ENCODE measurements around the gene KCNA3. TPM values are rescaled to one million over a fixed set of nuclear protein-coding genes. Genes with fewer than 3 reads are reported as not detected.

The KCNA3 gene
- polyA plus RNA-seq, 1 of the 3 experiments (the other 2 are of a cell fraction), result not detected

DNA sequence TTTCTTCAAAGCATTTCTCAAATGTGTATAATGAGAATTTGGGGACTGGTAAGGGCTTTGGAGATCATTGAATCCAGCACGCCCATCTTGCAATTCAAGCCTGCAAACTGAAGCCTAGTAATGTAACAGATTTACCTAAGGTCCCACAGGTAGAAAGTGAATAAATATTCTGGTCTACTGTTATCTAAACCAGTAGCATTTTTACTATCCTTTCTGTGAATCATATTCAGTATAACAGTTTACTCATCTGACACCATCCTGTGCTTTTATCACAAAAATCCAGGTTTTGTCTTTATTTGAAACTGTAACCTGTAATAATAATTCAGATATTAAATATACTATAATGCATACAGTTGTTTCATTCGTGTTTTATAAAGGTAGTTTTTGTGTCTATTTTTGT, 17.4 kb downstream of the KCNA3 start:
- Histone ChIP-seq H3K27me3 (ENCODE audit: insufficient read depth) (no peaks in the 10 kb centered on the region), H3K9ac (no peak overlapping the region), H3K4me1 (ENCODE audit: control insufficient read depth in 1 of 2, insufficient read depth in 2 of 2, low read depth in 1 of 2, low read length in 1 of 2) (no peaks in the 10 kb centered on the region), H3K4me3 (ENCODE audit: low read depth in 2 of 2, low read length in 1 of 2) (no peak overlapping the region), H3K4me2 (no peak overlapping the region), H3K79me2 (ENCODE audit: insufficient read depth) (no peaks in the 10 kb centered on the region), H3K9me2 (no peaks in the 10 kb centered on the region), H3K36me3 (replicated peaks in 1 of 2; ENCODE audit: control insufficient read depth in 1 of 2, insufficient read depth in 2 of 2, low read length in 1 of 2) (no peaks in the 10 kb centered on the region), H4K20me1 (ENCODE audit: insufficient read depth) (no peaks in the 10 kb centered on the region), H3K9me3 (no peaks in the 10 kb centered on the region), H3F3A (replicated peaks; ENCODE audit: insufficient read depth) (no peaks in the 10 kb centered on the region), H2AFZ (ENCODE audit: low read depth) (no peak overlapping the region), H3K27ac (ENCODE audit: low read depth in 2 of 2, low read length in 1 of 2) (no peak overlapping the region)
- DNase-seq, result no peak
- CTCF ChIA-PET, result interaction anchor here (1.9 to 3.2 kb wide), 2 partner anchors 17 to 108 kb away, joined by 5 to 11 read pairs; partner anchors contain the start of gene KCNA3
- TF ChIP-seq RCOR1 (IDR thresholded peaks at IDR 0.05; ENCODE audit: low read length) (no peak), FOXM1 (IDR thresholded peaks at IDR 0.05; ENCODE audit: low read depth) (no peak), RFX5 (IDR thresholded peaks at IDR 0.05; ENCODE audit: low read length) (no peak), TCF12 (IDR thresholded peaks at IDR 0.05) (no peak), RAD21 (IDR thresholded peaks at IDR 0.05; ENCODE audit: low read length) (no peak), SIN3A (IDR thresholded peaks at IDR 0.05; ENCODE audit: borderline replicate concordance, low read depth, low read length) (no peak), GABPA (IDR thresholded peaks at IDR 0.05; ENCODE audit: low read depth) (no peak)
- TF ChIP-seq, protein P1, sequence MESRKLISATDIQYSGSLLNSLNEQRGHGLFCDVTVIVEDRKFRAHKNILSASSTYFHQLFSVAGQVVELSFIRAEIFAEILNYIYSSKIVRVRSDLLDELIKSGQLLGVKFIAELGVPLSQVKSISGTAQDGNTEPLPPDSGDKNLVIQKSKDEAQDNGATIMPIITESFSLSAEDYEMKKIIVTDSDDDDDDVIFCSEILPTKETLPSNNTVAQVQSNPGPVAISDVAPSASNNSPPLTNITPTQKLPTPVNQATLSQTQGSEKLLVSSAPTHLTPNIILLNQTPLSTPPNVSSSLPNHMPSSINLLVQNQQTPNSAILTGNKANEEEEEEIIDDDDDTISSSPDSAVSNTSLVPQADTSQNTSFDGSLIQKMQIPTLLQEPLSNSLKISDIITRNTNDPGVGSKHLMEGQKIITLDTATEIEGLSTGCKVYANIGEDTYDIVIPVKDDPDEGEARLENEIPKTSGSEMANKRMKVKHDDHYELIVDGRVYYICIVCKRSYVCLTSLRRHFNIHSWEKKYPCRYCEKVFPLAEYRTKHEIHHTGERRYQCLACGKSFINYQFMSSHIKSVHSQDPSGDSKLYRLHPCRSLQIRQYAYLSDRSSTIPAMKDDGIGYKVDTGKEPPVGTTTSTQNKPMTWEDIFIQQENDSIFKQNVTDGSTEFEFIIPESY (IDR thresholded peaks at IDR 0.05; ENCODE audit: borderline replicate concordance, low read depth), result no peak
- TF ChIP-seq, protein P2, sequence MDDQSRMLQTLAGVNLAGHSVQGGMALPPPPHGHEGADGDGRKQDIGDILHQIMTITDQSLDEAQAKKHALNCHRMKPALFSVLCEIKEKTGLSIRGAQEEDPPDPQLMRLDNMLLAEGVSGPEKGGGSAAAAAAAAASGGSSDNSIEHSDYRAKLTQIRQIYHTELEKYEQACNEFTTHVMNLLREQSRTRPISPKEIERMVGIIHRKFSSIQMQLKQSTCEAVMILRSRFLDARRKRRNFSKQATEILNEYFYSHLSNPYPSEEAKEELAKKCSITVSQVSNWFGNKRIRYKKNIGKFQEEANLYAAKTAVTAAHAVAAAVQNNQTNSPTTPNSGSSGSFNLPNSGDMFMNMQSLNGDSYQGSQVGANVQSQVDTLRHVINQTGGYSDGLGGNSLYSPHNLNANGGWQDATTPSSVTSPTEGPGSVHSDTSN (IDR thresholded peaks at IDR 0.05), result no peak
- TF ChIP-seq, protein P3, sequence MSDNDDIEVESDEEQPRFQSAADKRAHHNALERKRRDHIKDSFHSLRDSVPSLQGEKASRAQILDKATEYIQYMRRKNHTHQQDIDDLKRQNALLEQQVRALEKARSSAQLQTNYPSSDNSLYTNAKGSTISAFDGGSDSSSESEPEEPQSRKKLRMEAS (IDR thresholded peaks at IDR 0.05; ENCODE audit: low read depth), result no peak
- TF ChIP-seq, protein P4, sequence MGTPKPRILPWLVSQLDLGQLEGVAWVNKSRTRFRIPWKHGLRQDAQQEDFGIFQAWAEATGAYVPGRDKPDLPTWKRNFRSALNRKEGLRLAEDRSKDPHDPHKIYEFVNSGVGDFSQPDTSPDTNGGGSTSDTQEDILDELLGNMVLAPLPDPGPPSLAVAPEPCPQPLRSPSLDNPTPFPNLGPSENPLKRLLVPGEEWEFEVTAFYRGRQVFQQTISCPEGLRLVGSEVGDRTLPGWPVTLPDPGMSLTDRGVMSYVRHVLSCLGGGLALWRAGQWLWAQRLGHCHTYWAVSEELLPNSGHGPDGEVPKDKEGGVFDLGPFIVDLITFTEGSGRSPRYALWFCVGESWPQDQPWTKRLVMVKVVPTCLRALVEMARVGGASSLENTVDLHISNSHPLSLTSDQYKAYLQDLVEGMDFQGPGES (IDR thresholded peaks at IDR 0.05; ENCODE audit: low read depth, low read length), result no peak
- TF ChIP-seq, protein P5, sequence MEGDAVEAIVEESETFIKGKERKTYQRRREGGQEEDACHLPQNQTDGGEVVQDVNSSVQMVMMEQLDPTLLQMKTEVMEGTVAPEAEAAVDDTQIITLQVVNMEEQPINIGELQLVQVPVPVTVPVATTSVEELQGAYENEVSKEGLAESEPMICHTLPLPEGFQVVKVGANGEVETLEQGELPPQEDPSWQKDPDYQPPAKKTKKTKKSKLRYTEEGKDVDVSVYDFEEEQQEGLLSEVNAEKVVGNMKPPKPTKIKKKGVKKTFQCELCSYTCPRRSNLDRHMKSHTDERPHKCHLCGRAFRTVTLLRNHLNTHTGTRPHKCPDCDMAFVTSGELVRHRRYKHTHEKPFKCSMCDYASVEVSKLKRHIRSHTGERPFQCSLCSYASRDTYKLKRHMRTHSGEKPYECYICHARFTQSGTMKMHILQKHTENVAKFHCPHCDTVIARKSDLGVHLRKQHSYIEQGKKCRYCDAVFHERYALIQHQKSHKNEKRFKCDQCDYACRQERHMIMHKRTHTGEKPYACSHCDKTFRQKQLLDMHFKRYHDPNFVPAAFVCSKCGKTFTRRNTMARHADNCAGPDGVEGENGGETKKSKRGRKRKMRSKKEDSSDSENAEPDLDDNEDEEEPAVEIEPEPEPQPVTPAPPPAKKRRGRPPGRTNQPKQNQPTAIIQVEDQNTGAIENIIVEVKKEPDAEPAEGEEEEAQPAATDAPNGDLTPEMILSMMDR (IDR thresholded peaks at IDR 0.05), result no peak
- 27% methylated on average over 2 of the region's 2 CpGs for WGBS (ENCODE audit: low lambda C conversion rate)
- POLR2A ChIA-PET, result no interaction called here

Data from SK-N-SH (cell line).